DOHH2 (cell line): ENCODE data around the gene MEI4.

ENCODE experiments used
- EZH2phosphoT487 ChIP-seq: fragments of 200-600 bp; sonication (generic); IDR thresholded peaks from 2 replicates; pipeline ENCODE4 v1.6.1; 2017; ENCODE audit warnings: borderline replicate concordance, mild to moderate bottlenecking, antibody characterized with exemption, low read length, moderate library complexity, mixed read lengths
- TF ChIP-seq, protein P1 (sequence below): fragments of 200-600 bp; sonication (generic); IDR thresholded peaks from one replicate; pipeline ENCODE4 v1.5.1; 2014; ENCODE audit warnings: antibody characterized with exemption, mild to moderate bottlenecking, low read depth, low read length; ENCODE audit not compliant: poor library complexity, severe bottlenecking

DNA sequence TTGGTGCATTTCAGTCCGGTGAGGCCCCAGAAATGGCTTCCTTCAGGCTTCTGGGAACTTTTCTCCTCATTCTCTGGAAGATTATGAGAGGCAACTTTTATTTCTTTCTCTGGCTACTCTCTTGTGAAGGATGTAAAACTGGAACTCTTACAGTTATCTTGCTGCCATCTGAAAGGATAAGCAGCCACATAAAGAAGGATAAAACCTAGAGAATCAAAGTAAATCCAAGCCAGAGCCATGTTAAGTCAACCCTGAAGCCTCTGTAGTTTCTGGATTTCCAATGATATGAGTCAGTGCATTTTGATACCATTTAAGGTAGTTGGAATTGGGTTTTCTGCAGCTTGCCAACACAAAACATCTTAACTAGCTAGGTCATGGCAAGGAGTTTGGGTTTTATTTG is 123.6 kb downstream of the MEI4 start:
- TF ChIP-seq, protein P1, sequence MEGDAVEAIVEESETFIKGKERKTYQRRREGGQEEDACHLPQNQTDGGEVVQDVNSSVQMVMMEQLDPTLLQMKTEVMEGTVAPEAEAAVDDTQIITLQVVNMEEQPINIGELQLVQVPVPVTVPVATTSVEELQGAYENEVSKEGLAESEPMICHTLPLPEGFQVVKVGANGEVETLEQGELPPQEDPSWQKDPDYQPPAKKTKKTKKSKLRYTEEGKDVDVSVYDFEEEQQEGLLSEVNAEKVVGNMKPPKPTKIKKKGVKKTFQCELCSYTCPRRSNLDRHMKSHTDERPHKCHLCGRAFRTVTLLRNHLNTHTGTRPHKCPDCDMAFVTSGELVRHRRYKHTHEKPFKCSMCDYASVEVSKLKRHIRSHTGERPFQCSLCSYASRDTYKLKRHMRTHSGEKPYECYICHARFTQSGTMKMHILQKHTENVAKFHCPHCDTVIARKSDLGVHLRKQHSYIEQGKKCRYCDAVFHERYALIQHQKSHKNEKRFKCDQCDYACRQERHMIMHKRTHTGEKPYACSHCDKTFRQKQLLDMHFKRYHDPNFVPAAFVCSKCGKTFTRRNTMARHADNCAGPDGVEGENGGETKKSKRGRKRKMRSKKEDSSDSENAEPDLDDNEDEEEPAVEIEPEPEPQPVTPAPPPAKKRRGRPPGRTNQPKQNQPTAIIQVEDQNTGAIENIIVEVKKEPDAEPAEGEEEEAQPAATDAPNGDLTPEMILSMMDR: no peak
- no peak for TF ChIP-seq EZH2phosphoT487
